PC-3 (cell line): ENCODE results near the gene NDUFAF5.

ENCODE experiments used
- CTCF ChIP-seq: fragments of 300-600 bp; sonication (generic); conservative IDR thresholded peaks from 2 replicates; pipeline ENCODE4 v1.5.1; 2017; ENCODE audit warnings: antibody characterized with exemption, low read depth, mild to moderate bottlenecking, low read length
- EZH2 ChIP-seq: fragments of 300-600 bp; sonication (generic); IDR thresholded peaks from one replicate; pipeline ENCODE4 v1.6.1; 2017; ENCODE audit warnings: antibody characterized with exemption, mild to moderate bottlenecking, low read length; ENCODE audit not compliant: unreplicated experiment

- no peak for TF ChIP-seq CTCF
- TF ChIP-seq EZH2 = no peak
Measured at GRCh38 chr20:13865156-13865555, 80.3 kb downstream of the NDUFAF5 start.
